UCSD-AML1 (cell line): ENCODE measurements around the gene CADPS.
A peak's percentile ranks its signal among the peaks of the same experiment; 100 is the strongest.

Experiments used
- DNase-seq: peaks from one replicate; lab custom pipeline; 2025; ENCODE audit not compliant: unreplicated experiment; lab: John Stamatoyannopoulos, UW

Gene CADPS

GRCh38 chr3:62873761-62874710, 1.2 kb downstream of the CADPS start:
- DNase-seq = peak; percentile 7

GRCh38 chr3:62873451-62873760, 1.8 kb downstream of the CADPS start:
- no peak for DNase-seq

- DNase-seq = no peak
Measured at GRCh38 chr3:62872318-62872717, 2.9 kb downstream of the CADPS start.

- no peak for DNase-seq
Measured at GRCh38 chr3:62870321-62870720, 4.9 kb downstream of the CADPS start.

GRCh38 chr3:62863648-62864047, 11.6 kb downstream of the CADPS start:
- DNase-seq = no peak

GRCh38 chr3:62859203-62859791, 15.9 kb downstream of the CADPS start:
- DNase-seq = no peak

GRCh38 chr3:62845996-62846395, 29.2 kb downstream of the CADPS start:
- no peak for DNase-seq

- no peak for DNase-seq
Measured at GRCh38 chr3:62843508-62843907, 31.7 kb downstream of the CADPS start.

GRCh38 chr3:62839748-62840147, 35.5 kb downstream of the CADPS start:
- DNase-seq = no peak

- DNase-seq = no peak
Measured at GRCh38 chr3:62837145-62837787, 38.0 kb downstream of the CADPS start.

- no peak for DNase-seq
Measured at GRCh38 chr3:62835554-62836236, 39.5 kb downstream of the CADPS start.

GRCh38 chr3:62833538-62833937, 41.7 kb downstream of the CADPS start:
- DNase-seq = no peak

- DNase-seq = no peak
Measured at GRCh38 chr3:62832553-62832952, 42.7 kb downstream of the CADPS start.

- no peak for DNase-seq
Measured at GRCh38 chr3:62830727-62831322, 44.4 kb downstream of the CADPS start.

GRCh38 chr3:62827550-62827949, 47.7 kb downstream of the CADPS start:
- DNase-seq = no peak

- DNase-seq = no peak
Measured at GRCh38 chr3:62824965-62825592, 50.1 kb downstream of the CADPS start.

- no peak for DNase-seq
Measured at GRCh38 chr3:62823461-62824050, 51.7 kb downstream of the CADPS start.

- no peak for DNase-seq
Measured at GRCh38 chr3:62822905-62823304, 52.3 kb downstream of the CADPS start.

- no peak for DNase-seq
Measured at GRCh38 chr3:62818347-62818746, 56.9 kb downstream of the CADPS start.

GRCh38 chr3:62817678-62818077, 57.5 kb downstream of the CADPS start:
- DNase-seq = no peak
